CD4-positive, CD25-positive, alpha-beta regulatory T cell (primary cell): ENCODE results near the gene SEPTIN12. TPM values are rescaled to one million over a fixed set of nuclear protein-coding genes. Genes with fewer than 3 reads are reported as not detected.

ENCODE experiments used
- ATAC-seq, 2 donors: fragments of 150-1000 bp; cut with Tn5 transposase; one replicate each; pipeline ENCODE4 v1.10.0; 2021; ENCODE audit warnings: low read depth in 2 of 2, moderate number of reproducible peaks in 2 of 2, moderate library complexity in 1 of 2
- DNase-seq, 3 donors: peaks; one replicate each; pipeline versions ENCODE4 v3.0.0 to v3.0.0-alpha.2; 2012 to 2022; ENCODE audit warnings: mixed read lengths in 1 of 3
- H3K27ac ChIP-seq: one replicate; pipeline ENCODE4 v1.7.0; 2013; ENCODE audit warnings: mild to moderate bottlenecking, low read length; ENCODE audit not compliant: insufficient read depth, poor library complexity, severe bottlenecking
- H3K27me3 ChIP-seq: one replicate; pipeline ENCODE4 v1.7.0; 2013; ENCODE audit warnings: low read length; ENCODE audit not compliant: control insufficient read depth, insufficient read depth
- H3K36me3 ChIP-seq: one replicate; pipeline ENCODE4 v1.7.0; 2013; ENCODE audit warnings: mild to moderate bottlenecking, low read length, moderate library complexity; ENCODE audit not compliant: control insufficient read depth, insufficient read depth
- H3K4me1 ChIP-seq: 2 replicates; pipeline ENCODE4 v1.7.0; 2013; ENCODE audit warnings: mild to moderate bottlenecking, low read length; ENCODE audit not compliant: insufficient read depth, control insufficient read depth, poor library complexity, severe bottlenecking
- H3K4me3 ChIP-seq: one replicate; pipeline ENCODE4 v1.7.0; 2013; ENCODE audit warnings: low read depth, mild to moderate bottlenecking, low read length, moderate library complexity
- H3K9me3 ChIP-seq, 2 experiments: 1 replicate in 1 of 2; 2 replicates in 1 of 2; pipeline ENCODE4 v1.7.0; 2013; ENCODE audit warnings: low read length in 2 of 2, mild to moderate bottlenecking in 1 of 2, moderate library complexity in 1 of 2; ENCODE audit not compliant: control insufficient read depth in 2 of 2
- H3K27ac Mint-ChIP-seq, 3 donors: one replicate each; pipeline ENCODE4 v1.8.0; 2020 to 2022; ENCODE audit warnings: mild to moderate bottlenecking in 3 of 3, mixed read lengths in 3 of 3, moderate library complexity in 2 of 3
- H3K27me3 Mint-ChIP-seq: one replicate; pipeline ENCODE4 v1.8.0; 2022; ENCODE audit warnings: mild to moderate bottlenecking, mixed read lengths
- H3K36me3 Mint-ChIP-seq: one replicate; pipeline ENCODE4 v1.8.0; 2020; ENCODE audit warnings: mixed read lengths
- H3K4me1 Mint-ChIP-seq, 4 donors: one replicate each; pipeline ENCODE4 v1.8.0; 2020 to 2022; ENCODE audit warnings: mixed read lengths in 4 of 4, mild to moderate bottlenecking in 1 of 4
- H3K4me3 Mint-ChIP-seq, 4 donors: one replicate each; pipeline ENCODE4 v1.8.0; 2020 to 2022; ENCODE audit warnings: mild to moderate bottlenecking in 4 of 4, mixed read lengths in 4 of 4, moderate library complexity in 3 of 4
- H3K9me3 Mint-ChIP-seq, 7 donors: one replicate each; pipeline ENCODE4 v1.8.0; 2020 to 2022; ENCODE audit warnings: mixed read lengths in 7 of 7, mild to moderate bottlenecking in 3 of 7, moderate library complexity in 2 of 7
- polyA plus RNA-seq, 4 donors: library from polyadenylated mRNA; unstranded; fragments of 300-500 nt; fragmentation: Illumina TruSeq; gene quantifications; one replicate each; pipeline ENCODE4 v1.2.3, GENCODE V29; 2021
- total RNA-seq: library from RNA; stranded (reverse); gene quantifications from one replicate; pipeline ENCODE4 v1.2.3, GENCODE V29; 2022

SEPTIN12 gene
- total and polyA plus RNA-seq, 5 donors from 2014 or later: 0.27 TPM; not detected in 4

- Mint-ChIP-seq H3K9me3 (no peaks in the 10 kb centered on the region), H3K27ac (no peak overlapping the region)
These were observed 50.6 kb downstream of the SEPTIN12 start for GRCh38 chr16:4737545-4737944.

DNA sequence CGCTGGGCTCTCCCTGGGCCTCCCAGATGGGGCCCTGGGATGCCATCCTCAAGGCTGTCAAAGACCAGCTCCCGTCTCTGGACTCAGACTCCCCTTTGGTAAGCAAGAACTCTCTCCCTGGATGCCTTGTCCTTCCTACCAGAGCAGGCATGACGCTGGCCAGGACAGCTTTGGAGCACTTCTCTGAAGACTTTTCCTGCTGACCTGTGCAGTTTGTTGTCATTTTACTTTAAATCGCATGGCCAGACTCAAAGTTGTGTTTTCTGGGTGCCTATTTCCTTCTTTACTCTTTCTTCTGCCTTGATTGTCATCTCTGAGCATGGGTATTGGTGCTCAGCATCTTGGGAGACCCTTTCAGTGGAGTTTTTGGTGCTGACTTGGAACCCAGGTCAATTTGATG is 51.6 kb downstream of the SEPTIN12 start:
- H3K36me3 Mint-ChIP-seq: no peaks in the 10 kb centered on the region
- Histone ChIP-seq H3K4me3 (no peak overlapping the region), H3K9me3 (no peaks in the 10 kb centered on the region), H3K4me1 (peaks cover 19% of the 10 kb centered on the region), H3K27ac (no peak overlapping the region), H3K27me3 (no peaks in the 10 kb centered on the region), H3K36me3 (no peaks in the 10 kb centered on the region)
- H3K4me3 Mint-ChIP-seq: peak overlapping the region; percentile 19 to 84 (median 48)
- H3K4me1 Mint-ChIP-seq: peaks cover 5 to 22% (median 13%) of the 10 kb centered on the region in 4 donors
- no peaks in the 10 kb centered on the region for H3K9me3 Mint-ChIP-seq
- DNase-seq (no peak), ATAC-seq (no peak)
- H3K27ac Mint-ChIP-seq: peak overlapping the region in 1 of 3 donors; percentile 49
- peaks cover 5% of the 10 kb centered on the region for H3K27me3 Mint-ChIP-seq

More at GRCh38 chr16:4737545-4737944, 50.6 kb downstream of the SEPTIN12 start:
- Histone ChIP-seq H3K27me3 (no peaks in the 10 kb centered on the region), H3K4me3 (no peak overlapping the region), H3K9me3 (no peaks in the 10 kb centered on the region), H3K36me3 (no peaks in the 10 kb centered on the region), H3K4me1 (peaks cover 19% of the 10 kb centered on the region), H3K27ac (no peak overlapping the region)
- Mint-ChIP-seq H3K4me3 (peak overlapping the region in 1 of 4 donors; percentile 71), H3K27me3 (peaks cover 5% of the 10 kb centered on the region), H3K4me1 (peaks cover 4 to 21% (median 12%) of the 10 kb centered on the region in 4 donors), H3K36me3 (no peaks in the 10 kb centered on the region)
- ATAC-seq: no peak
- DNase-seq: no peak

GRCh38 chr16:4734730-4735535 is 53.2 kb downstream of the SEPTIN12 start:
- no peaks in the 10 kb centered on the region for H3K36me3 Mint-ChIP-seq
- peak overlapping the region; percentile 90 to 98 (median 96) for H3K4me3 Mint-ChIP-seq
- DNase-seq (peak; percentile 91 to 93 (median 92)), ATAC-seq (peak; percentile 80 to 81)
- peaks cover 5% of the 10 kb centered on the region for H3K27me3 Mint-ChIP-seq
- H3K27me3 ChIP-seq: no peaks in the 10 kb centered on the region
- H3K27ac ChIP-seq: peak overlapping the region; percentile 82
- peaks cover 19% of the 10 kb centered on the region for H3K4me1 ChIP-seq
- H3K27ac Mint-ChIP-seq: peak overlapping the region; percentile 87 to 89 (median 89)
- H3K9me3 Mint-ChIP-seq: no peaks in the 10 kb centered on the region
- H3K9me3 ChIP-seq: no peaks in the 10 kb centered on the region
- H3K4me3 ChIP-seq: peak overlapping the region; percentile 75
- peaks cover 5 to 22% (median 15%) of the 10 kb centered on the region in 4 donors for H3K4me1 Mint-ChIP-seq
- peaks cover 3% of the 10 kb centered on the region for H3K36me3 ChIP-seq

- no peaks in the 10 kb centered on the region for H3K9me3 Mint-ChIP-seq
- H3K9me3 ChIP-seq: no peaks in the 10 kb centered on the region
- H3K4me3 Mint-ChIP-seq: peak within 1 kb of the TSS; percentile 90 to 98 (median 96)
These were observed 53.9 kb downstream of the SEPTIN12 start, which contains the start of the genes ANKS3 and DNAAF8 for GRCh38 chr16:4734063-4734729. Gene ANKS3 (minus strand): TSS chr16:4734271. CDS start chr16:4730149, 4,122 bp downstream. Gene DNAAF8 (plus strand): TSS chr16:4734537. CDS start chr16:4736515, 1,978 bp downstream.

DNA sequence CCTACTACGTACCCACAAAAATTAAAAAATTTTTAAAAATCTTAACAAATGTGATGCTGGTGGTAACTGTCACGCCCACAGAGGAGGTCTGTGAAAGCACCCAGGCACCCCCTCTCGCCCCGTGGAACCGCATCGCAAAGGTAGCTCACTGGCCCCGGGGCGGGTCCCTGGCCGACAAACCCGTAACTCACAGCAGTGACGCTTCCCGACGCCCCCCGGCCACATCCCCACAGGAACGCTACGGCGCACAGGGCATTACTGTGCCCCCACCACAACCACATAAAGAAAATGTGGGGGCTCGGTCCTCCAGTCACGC is 54.4 kb downstream of the SEPTIN12 start:
- peaks cover 5 to 22% (median 15%) of the 10 kb centered on the region in 4 donors for H3K4me1 Mint-ChIP-seq
- DNase-seq: peak in 1 of 3 donors; percentile 26
- peak overlapping the region; percentile 90 to 98 (median 96) for H3K4me3 Mint-ChIP-seq
- no peaks in the 10 kb centered on the region for H3K9me3 Mint-ChIP-seq
- H3K36me3 Mint-ChIP-seq: peaks cover 3% of the 10 kb centered on the region
- H3K27ac Mint-ChIP-seq: peak overlapping the region in 2 of 3 donors; percentile 86 to 87
- peaks cover 3% of the 10 kb centered on the region for H3K36me3 ChIP-seq
- ATAC-seq: peak in 1 of 2 donors; percentile 1
- peaks cover 5% of the 10 kb centered on the region for H3K27me3 Mint-ChIP-seq
- H3K27me3 ChIP-seq: no peaks in the 10 kb centered on the region
- H3K4me3 ChIP-seq: peak overlapping the region; percentile 79
- H3K9me3 ChIP-seq: no peaks in the 10 kb centered on the region
- H3K27ac ChIP-seq: peak overlapping the region; percentile 82
- peaks cover 19% of the 10 kb centered on the region for H3K4me1 ChIP-seq

More at GRCh38 chr16:4734063-4734729, 53.9 kb downstream of the SEPTIN12 start, which contains the start of the genes ANKS3 and DNAAF8:
- peak within 1 kb of the TSS; percentile 82 for H3K27ac ChIP-seq
- H3K4me1 Mint-ChIP-seq: peaks cover 5 to 22% (median 15%) of the 10 kb centered on the region in 4 donors
- no peaks in the 10 kb centered on the region for H3K27me3 ChIP-seq
- peak within 1 kb of the TSS; percentile 79 for H3K4me3 ChIP-seq
- H3K36me3 Mint-ChIP-seq: no peaks in the 10 kb centered on the region
- peaks cover 19% of the 10 kb centered on the region for H3K4me1 ChIP-seq
- ATAC-seq (peak; percentile 81 to 82), DNase-seq (peak; percentile 78 to 83 (median 82))
- H3K27me3 Mint-ChIP-seq: peaks cover 5% of the 10 kb centered on the region
- peaks cover 3% of the 10 kb centered on the region for H3K36me3 ChIP-seq
- H3K27ac Mint-ChIP-seq: peak within 1 kb of the TSS; percentile 87 to 89 (median 89)

DNA sequence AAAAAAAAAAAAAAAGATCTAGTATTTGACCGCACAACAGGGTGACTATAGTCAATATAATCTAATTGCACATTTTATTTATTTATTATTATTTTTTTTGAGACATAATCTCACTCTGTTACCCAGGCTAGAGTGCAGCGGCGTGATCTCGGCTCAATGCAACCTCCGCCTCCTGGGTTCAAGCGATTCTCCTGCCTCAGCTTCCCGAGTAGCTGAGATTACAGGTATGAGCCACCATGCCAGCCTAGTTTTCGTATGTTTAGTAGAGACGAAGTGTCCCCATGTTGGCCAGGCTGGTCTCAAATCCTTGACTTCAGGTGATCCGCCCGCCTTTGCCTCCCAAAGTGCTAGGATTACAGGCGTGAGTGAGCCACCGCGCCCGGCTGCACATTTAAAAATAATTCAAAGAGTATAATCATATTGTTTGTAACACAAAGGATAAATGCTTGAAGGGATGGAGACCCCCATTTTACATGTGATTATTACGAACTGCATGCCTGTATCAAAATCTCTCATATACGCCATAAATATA is 54.9 kb downstream of the SEPTIN12 start:
- Histone ChIP-seq H3K36me3 (peaks cover 3% of the 10 kb centered on the region), H3K27ac (no peak overlapping the region), H3K4me1 (peaks cover 19% of the 10 kb centered on the region), H3K9me3 (no peaks in the 10 kb centered on the region), H3K4me3 (peak overlapping the region; percentile 79), H3K27me3 (no peaks in the 10 kb centered on the region)
- peaks cover 5% of the 10 kb centered on the region for H3K36me3 Mint-ChIP-seq
- no peaks in the 10 kb centered on the region for H3K9me3 Mint-ChIP-seq
- H3K27me3 Mint-ChIP-seq: peaks cover 5% of the 10 kb centered on the region
- ATAC-seq (no peak), DNase-seq (no peak)
- H3K27ac Mint-ChIP-seq: peak overlapping the region in 1 of 3 donors; percentile 87
- peaks cover 5 to 22% (median 15%) of the 10 kb centered on the region in 4 donors for H3K4me1 Mint-ChIP-seq
- peak overlapping the region; percentile 90 to 98 (median 96) for H3K4me3 Mint-ChIP-seq

DNA sequence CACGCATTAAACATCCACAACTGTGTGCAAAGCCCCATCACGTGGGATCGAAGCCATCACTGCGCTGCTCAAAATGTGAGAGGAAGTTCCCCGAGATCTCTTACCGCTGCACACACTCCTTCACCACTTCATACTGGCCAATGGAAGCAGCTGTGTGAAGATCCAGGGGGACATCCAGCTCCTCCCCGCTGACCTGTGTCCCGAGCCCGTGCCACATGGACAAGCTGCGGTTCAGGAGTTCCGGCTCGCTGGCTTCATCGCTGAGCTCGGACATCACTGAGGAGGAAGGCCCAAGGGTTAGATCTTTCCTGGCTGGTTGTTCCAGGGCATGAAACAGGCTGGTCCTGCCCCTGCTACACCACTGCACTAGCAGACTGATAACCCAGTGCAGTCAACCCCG is 58.3 kb downstream of the SEPTIN12 start:
- Histone ChIP-seq H3K27ac (no peak overlapping the region), H3K36me3 (peaks cover 14% of the 10 kb centered on the region), H3K4me3 (no peak overlapping the region), H3K27me3 (no peaks in the 10 kb centered on the region), H3K9me3 (no peaks in the 10 kb centered on the region), H3K4me1 (peaks cover 10% of the 10 kb centered on the region)
- Mint-ChIP-seq H3K4me3 (peak overlapping the region in 1 of 4 donors; percentile 35), H3K27ac (no peak overlapping the region), H3K4me1 (peaks cover 8 to 17% (median 10%) of the 10 kb centered on the region in 4 donors), H3K36me3 (peaks cover 12% of the 10 kb centered on the region), H3K9me3 (no peaks in the 10 kb centered on the region), H3K27me3 (peaks cover 5% of the 10 kb centered on the region)
- DNase-seq (no peak), ATAC-seq (no peak)
